GM06990 (cell line): ENCODE results near the gene KIF17.
A peak's percentile ranks its signal among the peaks of the same experiment; 100 is the strongest.

ENCODE experiments used
- DNase-seq: peaks from one replicate; pipeline ENCODE4 v3.0.0-alpha.2; 2011; ENCODE audit not compliant: insufficient read length; ENCODE audit errors: extremely low read depth
- H3K27me3 ChIP-seq: replicated peaks from 2 replicates; pipeline ENCODE4 v1.6.0; 2011; ENCODE audit warnings: low read length; ENCODE audit not compliant: control insufficient read depth, insufficient read depth
- H3K36me3 ChIP-seq: 2 replicates; pipeline ENCODE4 v1.5.1; 2011; ENCODE audit warnings: low read length; ENCODE audit not compliant: control insufficient read depth, insufficient read depth
- H3K4me3 ChIP-seq: replicated peaks from 2 replicates; pipeline ENCODE4 v1.5.1; 2011; ENCODE audit warnings: low read depth, mild to moderate bottlenecking, control low read depth, low read length
- TF ChIP-seq, protein P1 (sequence below): IDR thresholded peaks from 2 replicates; pipeline ENCODE4 v1.5.1; 2011; ENCODE audit warnings: low read length, control low read depth, mild to moderate bottlenecking, inconsistent platforms; ENCODE audit not compliant: insufficient read depth, poor library complexity, severe bottlenecking

KIF17 gene

DNA sequence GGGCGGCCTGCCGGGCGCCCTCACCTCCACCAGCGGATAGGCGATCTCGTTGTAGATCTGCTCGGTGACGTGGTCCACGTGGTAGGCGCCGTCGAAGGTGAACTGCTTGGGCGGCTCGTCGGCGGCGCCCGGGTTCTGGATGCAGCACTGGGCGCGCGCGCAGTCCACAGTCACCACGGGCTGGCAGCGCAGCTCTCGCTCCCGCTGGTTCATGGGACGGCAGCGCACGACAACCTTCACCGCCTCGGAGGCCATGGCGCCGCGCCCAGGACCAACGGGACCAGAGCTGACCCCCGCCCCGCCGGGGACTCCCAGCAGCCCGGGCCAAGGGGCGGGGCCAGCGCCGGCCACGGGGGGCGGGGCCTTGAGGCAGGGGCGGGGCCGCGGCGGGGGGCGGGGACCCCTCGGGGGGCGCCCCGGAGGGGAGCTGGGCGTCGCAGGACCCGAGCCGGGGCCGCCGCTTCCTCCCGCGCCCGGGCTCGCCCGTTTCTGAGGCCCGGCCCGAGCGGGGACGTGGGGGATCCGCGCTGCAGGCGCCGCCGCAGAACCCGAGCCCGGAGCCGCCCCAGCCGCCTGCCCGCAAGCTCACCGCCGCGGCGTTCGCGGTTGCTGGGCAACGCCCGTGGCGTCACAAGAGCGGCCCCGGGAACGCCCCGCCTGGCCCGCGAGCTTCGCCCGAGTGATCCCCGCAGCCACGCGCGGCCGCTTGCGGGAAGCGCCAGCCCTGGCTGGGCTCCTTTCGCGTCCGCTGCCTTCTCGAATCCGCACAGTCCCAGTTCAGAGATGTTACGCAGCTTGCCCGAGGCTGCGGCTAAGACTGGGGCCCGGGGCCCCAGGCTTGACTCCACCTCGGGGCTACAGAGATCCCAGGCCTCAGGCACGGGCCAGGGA, at the start of gene KIF17:
Gene KIF17 (minus strand): TSS at position 556 of the 891 bp plus-strand sequence. CDS start 301 bp downstream, at position 255.
- Histone ChIP-seq H3K4me3 (no peak within 1 kb of the TSS; the same call in none of the 2 replicates), H3K36me3 (no peaks in the 10 kb centered on the region), H3K27me3 (peaks cover 1% of the 10 kb centered on the region)
- TF ChIP-seq, protein P1, sequence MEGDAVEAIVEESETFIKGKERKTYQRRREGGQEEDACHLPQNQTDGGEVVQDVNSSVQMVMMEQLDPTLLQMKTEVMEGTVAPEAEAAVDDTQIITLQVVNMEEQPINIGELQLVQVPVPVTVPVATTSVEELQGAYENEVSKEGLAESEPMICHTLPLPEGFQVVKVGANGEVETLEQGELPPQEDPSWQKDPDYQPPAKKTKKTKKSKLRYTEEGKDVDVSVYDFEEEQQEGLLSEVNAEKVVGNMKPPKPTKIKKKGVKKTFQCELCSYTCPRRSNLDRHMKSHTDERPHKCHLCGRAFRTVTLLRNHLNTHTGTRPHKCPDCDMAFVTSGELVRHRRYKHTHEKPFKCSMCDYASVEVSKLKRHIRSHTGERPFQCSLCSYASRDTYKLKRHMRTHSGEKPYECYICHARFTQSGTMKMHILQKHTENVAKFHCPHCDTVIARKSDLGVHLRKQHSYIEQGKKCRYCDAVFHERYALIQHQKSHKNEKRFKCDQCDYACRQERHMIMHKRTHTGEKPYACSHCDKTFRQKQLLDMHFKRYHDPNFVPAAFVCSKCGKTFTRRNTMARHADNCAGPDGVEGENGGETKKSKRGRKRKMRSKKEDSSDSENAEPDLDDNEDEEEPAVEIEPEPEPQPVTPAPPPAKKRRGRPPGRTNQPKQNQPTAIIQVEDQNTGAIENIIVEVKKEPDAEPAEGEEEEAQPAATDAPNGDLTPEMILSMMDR: no peak
- peak; percentile 76 for DNase-seq

DNA sequence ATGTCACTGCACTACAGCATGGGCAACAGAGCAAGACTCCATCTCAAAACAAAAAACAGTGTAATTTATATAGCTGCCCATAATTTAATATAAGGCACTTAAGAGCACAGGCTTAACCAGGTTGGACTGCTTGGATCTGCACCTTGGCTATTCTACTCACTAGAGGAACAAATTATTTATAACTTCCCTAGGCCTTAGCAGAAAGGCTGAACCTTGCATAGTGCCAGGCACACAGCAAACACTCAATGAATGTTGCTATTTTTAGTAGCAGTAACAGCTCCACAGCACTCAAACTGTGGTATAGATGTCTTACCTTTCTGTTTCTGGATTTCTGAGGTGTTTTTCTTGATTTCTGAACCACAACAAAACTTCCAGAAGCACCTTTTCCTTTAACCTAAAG, 49.5 kb upstream of the KIF17 start:
- Histone ChIP-seq H3K4me3 (no peak overlapping the region), H3K36me3 (peaks cover 19% of the 10 kb centered on the region), H3K27me3 (no peaks in the 10 kb centered on the region)
- TF ChIP-seq, protein P1: no peak
- no peak for DNase-seq

DNA sequence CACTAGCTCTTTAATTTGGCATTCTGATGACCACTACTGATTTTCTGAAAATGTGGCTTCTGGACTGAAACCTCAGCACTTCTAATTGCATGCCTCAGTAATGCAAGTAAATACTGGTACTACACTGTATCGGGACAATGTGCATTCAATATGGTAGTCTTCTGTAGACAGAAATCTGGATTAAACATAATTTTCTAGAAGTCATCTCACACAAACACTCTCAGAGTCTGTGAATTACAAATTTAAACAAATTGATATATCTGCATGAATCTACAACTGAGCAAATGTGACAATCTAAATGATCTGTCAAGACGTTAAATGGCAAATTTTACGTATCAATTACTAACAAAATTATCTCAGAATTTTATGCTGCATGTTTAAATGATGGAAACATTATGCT, 45.6 kb upstream of the KIF17 start:
- no peak for DNase-seq
- TF ChIP-seq, protein P1: no peak
- Histone ChIP-seq H3K36me3 (peaks cover 14% of the 10 kb centered on the region), H3K4me3 (no peak overlapping the region), H3K27me3 (no peaks in the 10 kb centered on the region)

GRCh38 chr1:20760322-20760721, 42.5 kb upstream of the KIF17 start:
- TF ChIP-seq, protein P1: no peak
- Histone ChIP-seq H3K4me3 (no peak overlapping the region), H3K36me3 (peaks cover 12% of the 10 kb centered on the region), H3K27me3 (no peaks in the 10 kb centered on the region)
- DNase-seq: no peak

GRCh38 chr1:20753589-20753988, 35.8 kb upstream of the KIF17 start:
- Histone ChIP-seq H3K27me3 (no peaks in the 10 kb centered on the region), H3K36me3 (peaks cover 7% of the 10 kb centered on the region), H3K4me3 (no peak overlapping the region)
- DNase-seq: no peak
- TF ChIP-seq, protein P1: no peak
